Activated T-helper 2 cell treated with anti-CD3 and anti-CD28 coated beads, Interferon-gamma antibody, Interleukin-2, Interleukin-4, amounts not matched to agents 10 μg/mL and 5 μg/mL and 100 μg/mL, durations not matched to agents 14 hours and 24 hours and 36 hours (primary cell): ENCODE measurements around the gene DEPDC7. TPM values are rescaled to one million over a fixed set of nuclear protein-coding genes. Genes with fewer than 3 reads are reported as not detected.
"Not testable (repeated sequence)": the region's sequence is repeated elsewhere in the genome, so short reads cannot be mapped to it uniquely, and the experiment has no call there.

Experiments
- DNase-seq: peaks from one replicate; pipeline ENCODE4 v3.0.0; 2021; ENCODE audit warnings: low spot score
- H3K27ac Mint-ChIP-seq: one replicate; pipeline ENCODE4 v1.8.0; 2021; ENCODE audit warnings: mixed read lengths
- H3K27me3 Mint-ChIP-seq: one replicate; pipeline ENCODE4 v1.8.0; 2021; ENCODE audit warnings: low read depth, mixed read lengths
- H3K36me3 Mint-ChIP-seq: one replicate; pipeline ENCODE4 v1.8.0; 2021; ENCODE audit warnings: low read depth, mixed read lengths
- H3K4me1 Mint-ChIP-seq: one replicate; pipeline ENCODE4 v1.8.0; 2021; ENCODE audit warnings: low read depth, mixed read lengths
- H3K4me3 Mint-ChIP-seq: one replicate; pipeline ENCODE4 v1.8.0; 2021; ENCODE audit warnings: low read depth, mild to moderate bottlenecking, moderate library complexity, mixed read lengths
- H3K9me3 Mint-ChIP-seq: one replicate; pipeline ENCODE4 v1.8.0; 2021; ENCODE audit warnings: mixed read lengths
- intact Hi-C: fragments of 100-400 bp; cut with micrococcal nuclease; formaldehyde crosslinking; loops from one replicate; pipeline ENCODE4 v1.15.1; 2023
- total RNA-seq: library from RNA; stranded (reverse); gene quantifications from 2 replicates; pipeline ENCODE4 v1.2.3, GENCODE V29; 2022

DEPDC7 gene
- 0.57 and 0.82 TPM in 2 replicates for total RNA-seq

DNA sequence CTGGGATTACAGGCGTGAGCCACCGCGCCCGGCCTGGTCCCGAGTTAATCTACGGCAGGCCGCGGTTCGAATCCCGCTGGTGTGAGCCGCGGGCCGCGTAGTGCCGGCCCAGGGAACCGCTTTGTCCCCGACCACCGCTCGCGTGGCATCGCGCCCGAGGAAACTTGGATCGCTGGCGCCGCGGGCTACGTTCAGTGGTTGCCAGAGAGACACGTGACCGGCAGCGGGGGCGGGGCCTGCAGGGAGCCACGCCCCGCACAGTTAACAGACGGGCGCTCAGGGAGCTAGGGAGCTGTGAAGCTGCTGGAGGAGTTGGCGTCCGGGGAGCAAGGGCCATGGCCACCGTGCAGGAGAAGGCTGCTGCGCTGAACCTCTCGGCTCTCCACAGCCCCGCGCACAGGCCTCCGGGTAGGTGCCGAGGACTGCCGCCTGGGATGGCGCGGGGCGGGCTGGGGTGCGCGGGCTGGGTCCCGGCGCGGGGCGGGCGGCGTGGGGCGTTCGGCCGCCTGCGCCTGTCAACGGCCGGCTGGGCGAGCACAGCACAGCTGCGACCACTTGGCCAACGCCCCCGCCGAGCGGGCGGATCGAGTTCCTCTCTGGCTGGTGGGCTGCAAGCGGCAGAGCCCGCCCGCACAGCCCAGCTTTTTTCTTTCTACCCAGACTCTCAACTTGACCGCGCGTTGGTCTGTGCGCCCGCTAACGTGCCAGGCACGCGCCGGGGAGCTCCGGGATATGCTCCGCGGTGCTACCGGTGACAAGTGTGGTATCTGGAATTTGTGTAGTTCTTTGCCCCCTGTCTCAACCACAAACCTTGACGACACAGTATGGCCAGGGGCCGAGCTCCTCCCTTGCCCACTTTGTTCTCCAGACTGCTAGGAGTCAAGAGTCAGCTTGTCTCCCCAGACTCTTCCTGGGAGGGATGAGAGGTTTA, at the start of gene DEPDC7:
DEPDC7 (plus strand) TSS at position 258 of the 931 bp plus-strand sequence; CDS start at position 336, 78 bp downstream.
- intact Hi-C loops: loop anchor here (10.0 kb wide), 1 partner anchor 239 kb away; the partner anchor contains the start of gene HIPK3
- DNase-seq: peak; percentile 66
- Mint-ChIP-seq H3K27ac (no peak within 1 kb of the TSS), H3K4me3 (peak within 1 kb of the TSS; percentile 76), H3K36me3 (no peaks in the 10 kb centered on the region), H3K4me1 (peaks cover 17% of the 10 kb centered on the region), H3K27me3 (peaks cover 56% of the 10 kb centered on the region), H3K9me3 (no peaks in the 10 kb centered on the region)

DNA sequence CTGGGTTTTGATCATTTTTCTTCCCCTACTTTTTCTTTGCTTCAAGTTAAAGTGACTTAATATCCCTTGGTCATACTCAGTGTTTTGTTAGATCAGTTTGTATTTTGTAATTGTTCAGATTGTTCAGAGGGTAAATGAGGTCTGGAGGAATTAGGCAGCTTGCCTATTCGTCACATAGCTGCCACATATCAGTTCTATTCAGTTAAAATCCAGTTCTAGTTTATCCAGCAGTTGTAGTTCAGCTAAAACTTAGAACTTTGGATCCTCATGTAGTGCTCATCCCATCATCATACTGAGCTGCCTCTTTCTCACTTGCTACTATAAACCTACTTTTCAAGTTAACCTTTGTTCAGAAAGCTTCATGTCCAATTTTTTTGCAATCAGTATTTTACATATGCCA, 47.1 kb upstream of the DEPDC7 start:
- no peak overlapping the region for H3K27ac Mint-ChIP-seq
- no peaks in the 10 kb centered on the region for H3K4me1 Mint-ChIP-seq
- DNase-seq: no peak
- H3K9me3 Mint-ChIP-seq: no peaks in the 10 kb centered on the region
- intact Hi-C loops: no loop called here
- H3K27me3 Mint-ChIP-seq: no peaks in the 10 kb centered on the region
- no peak overlapping the region for H3K4me3 Mint-ChIP-seq
- H3K36me3 Mint-ChIP-seq: peaks cover 31% of the 10 kb centered on the region

DNA sequence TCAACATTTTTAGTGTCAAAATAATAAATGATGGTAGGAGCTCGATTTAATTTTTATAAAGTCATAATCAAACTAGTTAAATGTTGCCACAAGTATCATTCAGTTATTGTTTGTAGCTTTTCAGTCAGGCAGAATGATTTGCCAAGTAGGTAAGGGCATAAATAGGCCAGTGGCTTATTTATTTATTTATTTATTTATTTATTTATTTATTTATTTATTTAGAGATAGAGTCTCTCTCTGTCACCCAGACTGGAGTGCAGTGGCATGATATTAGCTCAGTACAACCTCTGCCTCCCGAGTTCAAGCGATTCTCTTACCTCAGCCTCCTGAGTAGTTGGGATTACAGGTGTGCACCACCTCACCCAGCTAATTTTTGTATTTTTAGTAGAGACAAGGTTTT, 43.4 kb upstream of the DEPDC7 start:
- DNase-seq, H3K27me3 Mint-ChIP-seq, intact Hi-C loops, H3K4me3 Mint-ChIP-seq, H3K27ac Mint-ChIP-seq, H3K9me3 Mint-ChIP-seq, H3K4me1 Mint-ChIP-seq: not testable (repeated sequence)
- peaks cover 27% of the 10 kb centered on the region for H3K36me3 Mint-ChIP-seq

DNA sequence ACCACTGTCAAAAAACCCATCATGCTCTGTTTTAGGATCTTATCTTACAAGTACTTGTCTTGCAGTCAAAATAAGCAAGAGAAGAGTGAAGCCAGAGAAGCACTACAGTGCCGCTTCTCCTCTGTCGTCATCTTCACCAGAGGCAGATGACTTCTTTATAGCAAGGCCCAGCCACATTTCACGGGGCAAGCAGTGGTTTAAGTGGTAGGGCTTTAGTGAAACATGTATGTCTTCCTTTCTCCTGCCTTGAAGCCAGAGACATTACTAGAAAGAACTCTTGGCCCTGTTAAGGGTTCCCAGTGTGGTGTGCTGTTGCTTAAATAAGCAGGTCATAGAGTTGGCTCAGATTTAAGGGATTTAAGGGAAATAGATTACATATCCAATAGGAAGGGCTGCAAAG, 42.9 kb upstream of the DEPDC7 start:
- H3K36me3 Mint-ChIP-seq: peaks cover 31% of the 10 kb centered on the region
- H3K4me3 Mint-ChIP-seq: no peak overlapping the region
- H3K9me3 Mint-ChIP-seq: no peaks in the 10 kb centered on the region
- no peak overlapping the region for H3K27ac Mint-ChIP-seq
- no peaks in the 10 kb centered on the region for H3K4me1 Mint-ChIP-seq
- no peak for DNase-seq
- intact Hi-C loops: no loop called here
- no peaks in the 10 kb centered on the region for H3K27me3 Mint-ChIP-seq

DNA sequence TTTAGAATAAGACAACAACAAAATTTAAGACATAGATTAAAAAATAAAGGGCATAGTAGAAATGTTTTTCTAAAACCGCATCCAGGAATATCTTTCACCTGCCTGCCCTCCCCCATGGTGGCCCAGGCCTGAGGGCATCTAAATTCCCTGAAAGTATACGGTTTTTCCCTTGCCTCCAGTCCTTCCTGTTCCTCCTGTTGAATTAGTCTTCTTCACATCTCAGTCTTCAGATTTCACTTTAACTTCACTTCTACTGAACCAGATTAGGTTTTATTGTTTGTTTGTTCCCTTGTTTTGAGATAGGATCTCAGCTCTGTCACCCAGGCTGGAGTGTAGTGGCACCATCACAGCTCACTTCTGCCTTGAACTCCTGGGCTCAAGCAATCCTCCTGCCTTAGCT, 33.1 kb upstream of the DEPDC7 start:
- no peak overlapping the region for H3K4me3 Mint-ChIP-seq
- intact Hi-C loops: no loop called here
- H3K4me1 Mint-ChIP-seq: no peaks in the 10 kb centered on the region
- H3K27ac Mint-ChIP-seq: no peak overlapping the region
- DNase-seq: no peak
- no peaks in the 10 kb centered on the region for H3K9me3 Mint-ChIP-seq
- peaks cover 5% of the 10 kb centered on the region for H3K36me3 Mint-ChIP-seq
- H3K27me3 Mint-ChIP-seq: peaks cover 5% of the 10 kb centered on the region

DNA sequence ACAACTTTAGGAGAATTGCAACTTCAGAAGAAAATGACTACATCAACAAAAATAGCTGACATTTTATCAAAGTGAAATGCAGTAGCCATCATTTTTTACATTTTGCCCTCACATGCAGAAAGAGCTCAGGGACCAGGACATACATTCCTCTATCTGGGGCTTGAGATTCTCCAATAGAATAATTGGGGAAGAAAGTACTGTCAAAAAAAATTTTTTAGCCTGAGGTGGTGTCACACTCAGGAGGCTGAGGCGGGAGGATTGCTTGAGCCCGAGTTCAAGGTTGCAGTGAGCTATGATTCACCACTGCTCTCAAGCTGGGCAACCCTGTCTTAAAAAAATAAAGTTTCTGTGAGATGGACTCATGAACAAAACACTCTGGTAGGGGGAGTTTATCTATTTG, 32.2 kb upstream of the DEPDC7 start:
- intact Hi-C loops: no loop called here
- no peaks in the 10 kb centered on the region for H3K9me3 Mint-ChIP-seq
- no peak overlapping the region for H3K4me3 Mint-ChIP-seq

DNA sequence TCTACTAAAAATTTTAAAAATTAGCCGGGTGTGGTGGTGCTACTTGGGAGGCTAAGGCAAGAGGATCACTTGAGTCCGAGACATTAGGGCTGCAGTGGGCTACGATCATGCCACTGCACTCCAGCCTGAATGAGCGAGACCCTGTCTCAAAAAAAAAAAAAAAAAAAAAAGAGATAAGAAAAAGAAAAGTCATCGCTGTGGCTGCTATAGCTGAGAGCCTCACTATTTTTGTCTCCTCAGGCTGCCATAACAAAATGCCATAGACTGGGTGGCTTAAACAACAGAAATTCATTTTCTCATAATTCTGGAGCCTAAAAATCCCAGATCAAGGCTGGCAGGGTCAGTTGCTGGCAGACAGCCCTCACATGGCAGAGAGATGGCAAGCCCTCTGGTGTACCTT, 30.1 kb upstream of the DEPDC7 start:
- Mint-ChIP-seq H3K27ac (no peak overlapping the region), H3K4me3 (no peak overlapping the region), H3K4me1 (no peaks in the 10 kb centered on the region), H3K27me3 (peaks cover 11% of the 10 kb centered on the region), H3K9me3 (no peaks in the 10 kb centered on the region), H3K36me3 (no peaks in the 10 kb centered on the region)
- intact Hi-C loops: no loop called here
- no peak for DNase-seq

More for the DNA sequence above, 32.2 kb upstream of the DEPDC7 start:
- DNase-seq: no peak
- H3K36me3 Mint-ChIP-seq: no peaks in the 10 kb centered on the region
- peaks cover 5% of the 10 kb centered on the region for H3K27me3 Mint-ChIP-seq
- H3K4me1 Mint-ChIP-seq: no peaks in the 10 kb centered on the region
- no peak overlapping the region for H3K27ac Mint-ChIP-seq

DNA sequence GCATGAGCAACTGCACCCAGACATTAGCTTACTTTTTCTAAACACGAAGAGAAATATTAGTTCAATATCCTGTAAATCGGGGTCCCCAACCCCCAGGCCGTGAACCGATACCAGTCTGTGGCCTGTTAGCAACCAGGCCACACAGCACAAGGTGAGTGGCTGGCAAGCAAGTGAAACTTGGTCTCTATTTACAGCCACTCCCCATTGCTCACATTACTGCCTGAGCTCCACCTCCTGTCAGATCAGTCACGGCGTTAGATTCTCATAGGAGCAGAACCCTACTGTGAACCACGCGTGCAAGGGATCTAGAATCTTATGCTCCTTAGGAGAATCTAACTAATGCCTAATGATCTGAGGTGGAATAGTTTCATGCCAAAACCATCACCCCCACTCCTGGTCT, 27.8 kb upstream of the DEPDC7 start:
- Mint-ChIP-seq H3K9me3 (peaks cover 10% of the 10 kb centered on the region), H3K4me3 (no peak overlapping the region), H3K27ac (no peak overlapping the region), H3K36me3 (no peaks in the 10 kb centered on the region), H3K27me3 (peaks cover 24% of the 10 kb centered on the region), H3K4me1 (no peaks in the 10 kb centered on the region)
- DNase-seq: no peak
- intact Hi-C loops: no loop called here

DNA sequence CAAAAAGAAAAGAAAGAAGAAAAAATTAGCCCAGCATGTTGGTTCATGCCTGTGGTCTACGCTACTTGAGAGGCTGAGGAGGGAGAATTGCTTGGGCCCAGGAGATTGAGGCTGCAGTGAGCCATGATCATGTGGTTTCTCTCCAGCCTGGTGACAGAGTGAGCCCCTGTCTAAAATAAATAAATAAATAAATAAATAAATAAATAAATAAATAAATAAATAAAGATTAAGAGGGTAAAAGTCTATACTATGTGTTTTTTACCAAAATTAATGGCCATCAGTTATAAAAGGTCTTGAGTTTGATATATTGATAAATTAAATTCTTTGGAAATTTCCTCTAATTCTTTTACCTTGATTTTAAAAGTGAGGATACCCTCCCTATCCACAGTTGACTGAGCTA, 25.2 kb upstream of the DEPDC7 start:
- Mint-ChIP-seq H3K27ac (no peak overlapping the region), H3K27me3 (peaks cover 39% of the 10 kb centered on the region), H3K4me1 (no peaks in the 10 kb centered on the region), H3K4me3 (no peak overlapping the region), H3K36me3 (no peaks in the 10 kb centered on the region), H3K9me3 (peaks cover 15% of the 10 kb centered on the region)
- DNase-seq: no peak
- intact Hi-C loops: no loop called here

DNA sequence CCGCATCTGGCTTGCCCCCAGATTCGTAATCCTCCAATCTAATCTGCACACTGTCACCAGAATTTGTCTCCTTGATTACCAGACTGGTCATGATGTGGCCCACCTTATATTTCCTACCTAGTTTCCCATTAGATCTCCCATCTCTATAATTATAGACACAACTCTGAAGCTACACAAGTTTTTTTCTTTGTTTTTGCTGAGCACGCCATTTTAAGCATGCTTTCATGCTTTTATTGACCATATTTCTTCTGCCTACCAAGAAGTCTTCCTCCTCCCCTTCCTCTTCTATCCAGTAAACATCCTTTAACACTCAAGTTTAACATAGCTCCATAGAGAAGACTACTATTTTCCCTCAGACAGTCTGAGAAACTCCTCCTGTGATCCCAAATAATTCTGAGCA, 24.3 kb upstream of the DEPDC7 start:
- no peak for DNase-seq
- Mint-ChIP-seq H3K27ac (no peak overlapping the region), H3K36me3 (no peaks in the 10 kb centered on the region), H3K4me1 (no peaks in the 10 kb centered on the region), H3K27me3 (peaks cover 49% of the 10 kb centered on the region), H3K9me3 (peaks cover 15% of the 10 kb centered on the region), H3K4me3 (no peak overlapping the region)
- intact Hi-C loops: no loop called here

DNA sequence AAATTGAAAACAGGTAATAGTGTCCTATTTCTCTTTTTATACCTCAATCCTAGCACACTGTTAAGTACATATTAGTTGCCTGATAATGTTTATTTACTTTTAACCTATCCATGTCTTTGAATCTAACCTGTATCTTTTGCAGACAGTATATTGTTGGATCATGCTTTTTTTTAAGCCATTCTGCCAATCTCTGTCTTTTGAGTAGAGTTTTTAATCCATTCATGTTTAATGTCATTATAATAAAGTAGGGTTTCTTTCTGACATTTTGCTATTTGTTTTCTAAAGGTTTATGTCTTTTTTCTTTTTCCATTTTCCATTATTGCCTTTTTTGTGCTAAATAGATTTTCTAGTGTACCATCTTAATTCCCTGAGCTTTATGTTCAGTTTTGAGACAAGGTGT, 23.8 kb upstream of the DEPDC7 start:
- no peak overlapping the region for H3K27ac Mint-ChIP-seq
- no peaks in the 10 kb centered on the region for H3K36me3 Mint-ChIP-seq
- no peak for DNase-seq
- peaks cover 49% of the 10 kb centered on the region for H3K27me3 Mint-ChIP-seq
- no peaks in the 10 kb centered on the region for H3K4me1 Mint-ChIP-seq
- H3K4me3 Mint-ChIP-seq: no peak overlapping the region
- H3K9me3 Mint-ChIP-seq: peaks cover 15% of the 10 kb centered on the region
- intact Hi-C loops: no loop called here

DNA sequence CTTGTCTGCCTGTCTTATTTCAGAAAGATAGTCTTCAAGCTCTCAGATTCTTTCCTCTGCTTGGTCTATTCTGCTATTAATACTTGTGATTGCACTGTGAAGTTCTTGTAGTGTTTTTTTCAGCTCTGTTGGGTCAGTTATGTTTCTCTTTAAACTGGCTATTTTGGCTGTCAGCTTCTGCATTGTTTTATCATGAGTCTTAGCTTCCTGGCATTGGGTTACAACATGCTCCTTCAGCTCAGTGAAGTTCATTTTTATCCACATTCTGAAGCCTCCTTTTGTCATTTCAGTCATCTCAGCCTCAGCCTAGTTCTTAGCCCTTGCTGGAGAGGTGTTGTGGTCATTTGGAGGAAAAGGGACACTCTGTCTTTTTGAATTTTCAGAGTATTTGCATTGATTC, 15.5 kb upstream of the DEPDC7 start:
- H3K36me3 Mint-ChIP-seq: no peaks in the 10 kb centered on the region
- H3K4me3 Mint-ChIP-seq: no peak overlapping the region
- peaks cover 63% of the 10 kb centered on the region for H3K27me3 Mint-ChIP-seq
- DNase-seq: no peak
- H3K27ac Mint-ChIP-seq: no peak overlapping the region
- H3K4me1 Mint-ChIP-seq: peaks cover 6% of the 10 kb centered on the region
- peaks cover 11% of the 10 kb centered on the region for H3K9me3 Mint-ChIP-seq
- intact Hi-C loops: no loop called here

DNA sequence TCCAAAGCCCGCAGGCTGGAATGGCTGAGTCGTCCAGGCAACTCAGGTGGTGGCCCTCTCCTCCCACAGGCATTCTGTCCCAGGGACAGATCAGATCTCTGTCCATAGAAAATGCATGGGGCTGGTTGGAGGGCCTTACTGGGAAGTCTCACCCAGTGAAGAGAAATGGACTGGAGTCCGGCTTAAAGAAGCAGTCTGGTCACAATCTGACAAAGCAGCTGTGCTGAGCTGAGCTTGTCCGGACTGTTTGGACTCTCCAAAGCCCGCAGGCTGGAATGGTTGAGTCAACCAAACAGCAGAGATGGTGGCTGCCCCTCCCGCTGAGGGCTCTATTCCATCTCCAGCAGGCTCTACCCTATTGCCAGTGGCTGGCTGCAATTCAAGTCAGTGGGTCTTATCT, 14.4 kb upstream of the DEPDC7 start:
- Mint-ChIP-seq H3K4me1 (peaks cover 15% of the 10 kb centered on the region), H3K27ac (no peak overlapping the region), H3K4me3 (no peak overlapping the region), H3K9me3 (peaks cover 11% of the 10 kb centered on the region), H3K36me3 (no peaks in the 10 kb centered on the region), H3K27me3 (peaks cover 60% of the 10 kb centered on the region)
- no peak for DNase-seq
- intact Hi-C loops: no loop called here
